MM.1S (cell line): ENCODE measurements around the gene MTX1.
"Not testable (repeated sequence)": the region's sequence is repeated elsewhere in the genome, so short reads cannot be mapped to it uniquely, and the experiment has no call there.

Source experiments
- DNase-seq: peaks from one replicate; pipeline ENCODE4 v3.0.0-alpha.2; 2015
- H2AFZ ChIP-seq: fragments of 300-600 bp; sonication (generic); 2 replicates; pipeline ENCODE4 v1.6.0; 2016; ENCODE audit warnings: antibody characterized with exemption, low read length
- H3F3A ChIP-seq: fragments of 300-600 bp; sonication (generic); 2 replicates; pipeline ENCODE4 v1.6.1; 2016; ENCODE audit warnings: mild to moderate bottlenecking, antibody characterized with exemption, low read length, moderate library complexity, mixed read lengths; ENCODE audit not compliant: insufficient read depth
- H3K27ac ChIP-seq: fragments of 300-600 bp; sonication (generic); 2 replicates; pipeline ENCODE4 v1.5.1; 2016; ENCODE audit warnings: mild to moderate bottlenecking, low read length
- H3K27me3 ChIP-seq: fragments of 300-600 bp; sonication (generic); replicated peaks from 2 replicates; pipeline ENCODE4 v1.6.0; 2016; ENCODE audit warnings: low read length; ENCODE audit not compliant: insufficient read depth
- H3K36me3 ChIP-seq: fragments of 300-600 bp; sonication (generic); replicated peaks from 2 replicates; pipeline ENCODE4 v1.6.1; 2016; ENCODE audit warnings: mild to moderate bottlenecking, low read length, mixed read lengths; ENCODE audit not compliant: insufficient read depth
- H3K4me1 ChIP-seq: fragments of 300-600 bp; sonication (generic); 2 replicates; pipeline ENCODE4 v1.6.1; 2016; ENCODE audit warnings: low read length, mixed read lengths
- H3K4me2 ChIP-seq: fragments of 300-600 bp; sonication (generic); 2 replicates; pipeline ENCODE4 v1.6.0; 2016; ENCODE audit warnings: low read depth, low read length
- H3K4me3 ChIP-seq: fragments of 300-600 bp; sonication (generic); 2 replicates; pipeline ENCODE4 v1.5.1; 2016; ENCODE audit warnings: low read length, mixed read lengths
- H3K79me2 ChIP-seq: fragments of 300-600 bp; sonication (generic); 2 replicates; pipeline ENCODE4 v1.6.1; 2016; ENCODE audit warnings: mixed run types, low read length, mixed read lengths
- H3K9ac ChIP-seq: fragments of 300-600 bp; sonication (generic); 2 replicates; pipeline ENCODE4 v1.6.1; 2016; ENCODE audit warnings: low read length, mixed read lengths
- H3K9me2 ChIP-seq: fragments of 300-600 bp; sonication (generic); replicated peaks from 2 replicates; pipeline ENCODE4 v1.6.1; 2016; ENCODE audit warnings: mild to moderate bottlenecking, low read length, mixed read lengths; ENCODE audit not compliant: insufficient read depth
- H3K9me3 ChIP-seq: fragments of 300-600 bp; sonication (generic); replicated peaks from 2 replicates; pipeline ENCODE4 v1.6.1; 2016; ENCODE audit warnings: mild to moderate bottlenecking, low read length, mixed read lengths; ENCODE audit not compliant: insufficient read depth
- H4K20me1 ChIP-seq: fragments of 300-600 bp; sonication (generic); 2 replicates; pipeline ENCODE4 v1.6.1; 2016; ENCODE audit warnings: mild to moderate bottlenecking, low read length, moderate library complexity, mixed read lengths; ENCODE audit not compliant: insufficient read depth
- CTCF ChIP-seq: fragments of 300-600 bp; sonication (generic); IDR thresholded peaks from 2 replicates; pipeline ENCODE4 v1.5.1; 2016; ENCODE audit warnings: antibody characterized with exemption, low read length, mixed read lengths
- EZH2 ChIP-seq: fragments of 300-600 bp; sonication (generic); optimal IDR thresholded peaks from 2 replicates; pipeline ENCODE3; 2017; ENCODE audit warnings: low read depth, mild to moderate bottlenecking, antibody characterized with exemption, low read length, mixed read lengths
- EZH2phosphoT487 ChIP-seq: fragments of 300-600 bp; sonication (generic); IDR thresholded peaks from 2 replicates; pipeline ENCODE4 v1.6.1; 2018; ENCODE audit warnings: antibody characterized with exemption, low read length

MTX1 gene

DNA sequence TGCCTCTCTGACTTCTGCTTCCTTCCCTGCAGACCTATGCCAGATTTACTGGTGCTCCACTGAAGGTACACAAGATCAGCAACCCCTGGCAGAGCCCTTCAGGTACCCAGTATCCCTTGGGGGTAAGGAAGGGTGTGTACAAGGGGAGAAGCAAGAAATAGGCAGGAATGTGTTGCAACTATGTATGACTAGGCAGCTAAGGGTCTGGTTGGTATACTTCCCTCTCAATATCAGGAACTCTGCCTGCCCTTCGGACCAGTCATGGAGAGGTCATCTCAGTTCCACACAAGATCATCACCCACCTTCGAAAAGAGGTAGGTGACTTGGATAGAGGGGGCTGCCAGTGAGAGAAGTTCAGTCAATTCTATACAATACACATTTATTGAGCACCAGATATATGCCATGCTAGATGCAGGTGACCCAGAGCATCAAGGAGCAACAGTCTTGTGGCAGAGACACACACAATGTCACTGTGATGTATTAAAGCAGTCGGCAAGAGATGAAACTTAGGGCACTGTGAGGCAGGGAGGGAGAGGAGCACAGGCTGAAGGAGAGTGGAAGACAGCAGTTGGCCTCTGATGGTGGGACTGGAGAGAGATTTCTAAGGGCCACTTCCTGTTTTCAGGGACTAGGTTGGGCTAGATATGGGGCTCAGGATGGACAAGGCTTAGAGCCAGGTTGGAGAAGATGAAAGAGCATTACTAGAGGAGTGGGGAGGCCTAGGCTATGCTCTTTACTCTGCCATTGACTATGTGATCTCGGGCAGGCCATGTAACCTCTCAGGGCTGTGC, 2.0 kb downstream of the MTX1 start:
- Histone ChIP-seq H3F3A (peaks cover 10% of the 10 kb centered on the region), H4K20me1 (no peaks in the 10 kb centered on the region), H3K4me2 (peak overlapping the region; percentile 86; the same call in 1 of the 2 replicates), H3K9ac (no peak overlapping the region), H3K36me3 (no peaks in the 10 kb centered on the region), H3K9me3 (no peaks in the 10 kb centered on the region), H3K4me1 (peaks cover 13% of the 10 kb centered on the region), H3K4me3 (no peak overlapping the region), H3K9me2 (no peaks in the 10 kb centered on the region), H3K79me2 (peaks cover 9% of the 10 kb centered on the region; the same call in 1 of the 2 replicates), H3K27me3 (no peaks in the 10 kb centered on the region), H2AFZ (no peak overlapping the region), H3K27ac (no peak overlapping the region)
- DNase-seq, result no peak
- TF ChIP-seq EZH2 (no peak), EZH2phosphoT487 (no peak), CTCF (no peak)

DNA sequence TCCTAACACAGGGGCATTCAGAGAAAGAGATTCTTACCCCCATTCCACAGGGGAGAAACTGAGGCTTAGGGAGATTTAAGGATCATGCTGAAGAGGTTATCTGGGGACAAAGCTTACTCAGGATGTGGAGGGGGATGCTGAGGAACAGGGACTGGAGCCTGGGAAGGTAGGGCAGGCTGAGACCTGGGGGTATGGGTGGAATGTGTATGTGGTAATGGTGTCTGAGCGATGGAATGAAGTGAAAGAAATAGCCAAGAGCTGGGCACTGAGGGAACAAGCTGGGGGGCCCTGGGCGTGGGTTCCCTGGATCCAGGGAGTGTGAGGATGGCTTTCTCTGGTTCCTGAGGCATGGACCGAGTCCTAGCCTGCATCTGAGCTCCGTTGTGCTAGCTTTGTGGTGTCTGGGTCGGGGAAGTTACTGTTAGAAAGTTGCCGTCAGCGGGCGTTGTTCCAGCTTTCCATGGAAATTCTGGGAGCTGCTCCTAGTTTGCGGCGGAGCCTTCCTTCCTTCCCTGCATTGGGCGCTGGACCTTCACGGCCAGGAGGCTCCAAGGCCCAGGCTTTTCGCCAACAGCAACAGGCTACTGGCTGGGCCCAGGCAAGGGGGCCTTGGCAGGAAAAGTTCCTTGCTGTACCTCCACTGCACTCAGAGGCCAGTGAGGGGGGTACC, 3.0 kb downstream of the MTX1 start:
- Histone ChIP-seq H3K4me1 (peaks cover 13% of the 10 kb centered on the region), H3F3A (peaks cover 10% of the 10 kb centered on the region)
- H4K20me1 ChIP-seq, H3K27ac ChIP-seq, DNase-seq, H3K27me3 ChIP-seq, H3K9me3 ChIP-seq, H3K36me3 ChIP-seq, H3K79me2 ChIP-seq, H3K4me3 ChIP-seq, H2AFZ ChIP-seq, H3K4me2 ChIP-seq, H3K9me2 ChIP-seq, H3K9ac ChIP-seq: not testable (repeated sequence)

DNA sequence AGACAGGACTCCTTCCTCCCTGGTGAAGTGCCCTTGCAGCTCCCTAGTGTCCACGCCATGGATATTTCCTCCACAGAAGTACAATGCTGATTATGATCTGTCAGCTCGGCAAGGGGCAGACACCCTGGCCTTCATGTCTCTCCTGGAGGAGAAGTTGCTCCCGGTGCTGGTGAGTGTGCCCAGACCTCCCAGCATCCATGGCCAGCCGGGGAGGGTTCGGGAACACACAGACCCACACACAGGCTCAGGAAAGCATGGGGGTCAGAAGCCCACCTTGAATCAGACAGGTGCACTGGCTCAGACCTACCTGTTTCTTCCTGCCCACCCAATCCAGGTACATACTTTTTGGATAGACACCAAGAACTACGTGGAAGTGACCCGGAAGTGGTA, 3.6 kb downstream of the MTX1 start:
- H3K4me3 ChIP-seq, H3K36me3 ChIP-seq, H3K9me2 ChIP-seq, DNase-seq, H3K4me2 ChIP-seq, H4K20me1 ChIP-seq, H3K79me2 ChIP-seq, H3K9me3 ChIP-seq, H2AFZ ChIP-seq, H3K27ac ChIP-seq, H3K9ac ChIP-seq, H3K27me3 ChIP-seq: not testable (repeated sequence)
- Histone ChIP-seq H3K4me1 (peaks cover 11% of the 10 kb centered on the region), H3F3A (peaks cover 10% of the 10 kb centered on the region)

- not testable (repeated sequence) for DNase-seq, H3K27ac ChIP-seq, H3K79me2 ChIP-seq, H3K9me3 ChIP-seq, H3K27me3 ChIP-seq, H3K36me3 ChIP-seq, H3K9me2 ChIP-seq, H3K9ac ChIP-seq, H3K4me2 ChIP-seq, H3K4me3 ChIP-seq, H4K20me1 ChIP-seq, H3F3A ChIP-seq, H2AFZ ChIP-seq, H3K4me1 ChIP-seq
These were observed 6.2 kb downstream of the MTX1 start for GRCh38 chr1:155214702-155215101.
